Spleen (tissue), 11 donors: ENCODE data around the gene CRB2. TPM values are rescaled to one million over a fixed set of nuclear protein-coding genes. Genes with fewer than 3 reads are reported as not detected.

Experiments
- DNase-seq: peaks from one replicate; pipeline ENCODE4 v3.0.0-alpha.2; 2020
- H3K27ac ChIP-seq, 8 donors: fragments of 200-600 bp; sonication (generic) in 7 of 8; 1 replicate in 4 of 8; 2 replicates in 4 of 8; pipeline versions ENCODE4 v1.5.0 to v1.8.0; 2016 to 2021; ENCODE audit warnings: inconsistent platforms in 4 of 8, mild to moderate bottlenecking in 4 of 8, moderate library complexity in 1 of 8
- H3K27me3 ChIP-seq, 7 donors: fragments of 200-600 bp; sonication (generic) in 6 of 7; replicated peaks in 1 of 7; 1 replicate in 4 of 7; 2 replicates in 3 of 7; pipeline versions ENCODE4 v1.5.0 to v1.8.0; 2016 to 2021; ENCODE audit warnings: inconsistent platforms in 3 of 7, mild to moderate bottlenecking in 1 of 7
- H3K36me3 ChIP-seq, 6 donors: fragments of 200-600 bp; sonication (generic) in 5 of 6; 1 replicate in 4 of 6; 2 replicates in 2 of 6; pipeline versions ENCODE4 v1.5.0 to v1.8.0; 2016 to 2021; ENCODE audit warnings: inconsistent platforms in 2 of 6
- H3K4me1 ChIP-seq, 6 donors: fragments of 200-600 bp; sonication (generic) in 5 of 6; 1 replicate in 3 of 6; 2 replicates in 3 of 6; pipeline versions ENCODE4 v1.5.0 to v1.8.0; 2016 to 2021; ENCODE audit warnings: inconsistent platforms in 3 of 6
- H3K4me3 ChIP-seq, 8 donors: fragments of 200-600 bp; sonication (generic) in 7 of 8; 1 replicate in 4 of 8; 2 replicates in 4 of 8; pipeline versions ENCODE4 v1.5.0 to v1.8.0; 2016 to 2021; ENCODE audit warnings: inconsistent platforms in 4 of 8, mild to moderate bottlenecking in 4 of 8, moderate library complexity in 2 of 8
- H3K9me3 ChIP-seq, 8 donors: fragments of 200-600 bp; sonication (generic) in 7 of 8; 1 replicate in 4 of 8; 2 replicates in 4 of 8; pipeline versions ENCODE4 v1.5.0 to v1.8.0; 2016 to 2021; ENCODE audit warnings: inconsistent platforms in 4 of 8
- POLR2A ChIP-seq, 3 donors: fragments of 450-650 bp; IDR thresholded peaks; one replicate each; pipeline ENCODE4 v1.5.1; 2017; ENCODE audit warnings: antibody characterized with exemption in 3 of 3, mild to moderate bottlenecking in 1 of 3
- POLR2AphosphoS5 ChIP-seq, 3 donors: sonication (generic); formaldehyde crosslinking; IDR thresholded peaks; one replicate each; pipeline ENCODE4 v1.5.1; 2017; ENCODE audit warnings: antibody characterized with exemption in 3 of 3
- WGBS, 5 donors: extraction: QIAGEN DNeasy Blood & Tissue Kit in 3 of 5; methylation state at CpG; one replicate each; pipeline versions ENCODE4 v1.1.5 to v1.1.7; 2013 to 2018; 5-methylcytosine and 5-hydroxymethylcytosine counted together
- intact Hi-C: fragments of 100-400 bp; cut with DNase I; formaldehyde crosslinking; loops from one replicate; pipeline ENCODE4 v1.15.0; 2023; ENCODE audit warnings: low total_unique reads
- polyA plus RNA-seq, 3 donors: library from polyadenylated mRNA; stranded (reverse); fragments of 200-250 nt; gene quantifications; one replicate each; pipeline ENCODE4 v1.2.1, GENCODE V29; 2013
- total RNA-seq, 7 donors: library from RNA; depleted of rRNA in 3 of 7; stranded (reverse); fragments of >200 nt in 3 of 7; fragmentation: NEBNext Ultra II Directional in 4 of 7; extraction: Animal tissue kit (Norgen Biotek cat#: 25700) in 4 of 7; gene quantifications; one replicate each; pipeline versions ENCODE4 v1.1.0 to v1.2.1, GENCODE V29; 2016 to 2021
- TF ChIP-seq, protein P1 (sequence below), 11 experiments: fragments of 200-600 bp in 7 of 11; fragments of 450-650 bp in 4 of 11; sonication (generic) in 4 of 11; IDR thresholded peaks in 8 of 11; conservative IDR thresholded peaks in 3 of 11; 1 replicate in 7 of 11; 2 replicates in 4 of 11; pipeline versions ENCODE4 v1.4.0 to v1.8.0; 2016 to 2021; ENCODE audit warnings: antibody characterized with exemption in 11 of 11, inconsistent platforms in 4 of 11, mild to moderate bottlenecking in 1 of 11
- donor health status: healthy with polysubstance abuse.
- donor health status: DM: no; HTN: no; CAD: no; lungs with moderate emphysema.
- donor health status: DM: no; HTN: no; CAD: no.
- donor health status: Bipolar disorder and iron deficiency.
- donor health status: healthy.
- donor health status: DM: no; HTN: no; CAD: no.
- donor health status: DM: yes; HTN: yes; CAD: no.

CRB2 gene
- total and polyA plus RNA-seq, 10 donors, result 0.34 to 3.0 (median 1.6) TPM

DNA sequence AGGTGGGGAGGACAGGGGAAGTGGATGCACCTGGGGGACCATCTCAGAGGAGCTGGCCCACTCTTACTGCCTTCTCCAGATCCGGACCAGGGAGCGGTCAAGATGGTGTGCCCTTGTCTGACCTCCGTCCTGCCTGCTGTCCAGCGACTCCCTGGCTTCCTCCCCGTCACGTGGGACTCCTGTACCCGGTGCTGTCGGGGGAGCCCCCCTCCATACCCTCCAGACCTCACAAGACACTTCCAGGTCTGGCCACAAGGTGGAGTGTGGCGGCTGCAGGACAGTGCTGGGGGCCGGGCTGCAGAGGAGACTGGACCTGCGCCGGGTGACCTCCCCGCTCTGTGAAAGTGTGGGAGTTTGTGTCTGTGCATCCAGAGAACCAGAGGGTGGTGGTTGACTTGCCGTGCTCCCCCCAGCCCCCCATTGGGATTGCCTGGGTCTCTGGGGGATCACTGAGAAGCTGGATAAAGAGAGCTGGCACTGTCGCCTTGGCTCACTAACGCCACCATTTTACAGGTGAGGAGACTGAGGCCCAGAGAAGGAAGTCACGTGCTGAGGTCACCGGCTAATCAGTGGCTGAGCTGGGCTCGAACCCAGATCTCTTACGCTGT lies 1.9 kb upstream of the CRB2 start:
- Histone ChIP-seq H3K27me3 (peaks cover 0 to 42% (median 0%) of the 10 kb centered on the region in 7 donors), H3K36me3 (no peaks in the 10 kb centered on the region), H3K27ac (no peak overlapping the region), H3K4me3 (no peak overlapping the region), H3K9me3 (no peaks in the 10 kb centered on the region), H3K4me1 (peaks cover 4 to 35% (median 14%) of the 10 kb centered on the region in 6 donors)
- DNase-seq, result peak; percentile 86
- TF ChIP-seq, protein P1, sequence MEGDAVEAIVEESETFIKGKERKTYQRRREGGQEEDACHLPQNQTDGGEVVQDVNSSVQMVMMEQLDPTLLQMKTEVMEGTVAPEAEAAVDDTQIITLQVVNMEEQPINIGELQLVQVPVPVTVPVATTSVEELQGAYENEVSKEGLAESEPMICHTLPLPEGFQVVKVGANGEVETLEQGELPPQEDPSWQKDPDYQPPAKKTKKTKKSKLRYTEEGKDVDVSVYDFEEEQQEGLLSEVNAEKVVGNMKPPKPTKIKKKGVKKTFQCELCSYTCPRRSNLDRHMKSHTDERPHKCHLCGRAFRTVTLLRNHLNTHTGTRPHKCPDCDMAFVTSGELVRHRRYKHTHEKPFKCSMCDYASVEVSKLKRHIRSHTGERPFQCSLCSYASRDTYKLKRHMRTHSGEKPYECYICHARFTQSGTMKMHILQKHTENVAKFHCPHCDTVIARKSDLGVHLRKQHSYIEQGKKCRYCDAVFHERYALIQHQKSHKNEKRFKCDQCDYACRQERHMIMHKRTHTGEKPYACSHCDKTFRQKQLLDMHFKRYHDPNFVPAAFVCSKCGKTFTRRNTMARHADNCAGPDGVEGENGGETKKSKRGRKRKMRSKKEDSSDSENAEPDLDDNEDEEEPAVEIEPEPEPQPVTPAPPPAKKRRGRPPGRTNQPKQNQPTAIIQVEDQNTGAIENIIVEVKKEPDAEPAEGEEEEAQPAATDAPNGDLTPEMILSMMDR (IDR thresholded peaks at IDR 0.05 in 8 of 11, conservative IDR thresholded peaks at IDR 0.05 in 3 of 11), result peak; percentile 58 to 86 (median 78)
- TF ChIP-seq POLR2A (IDR thresholded peaks at IDR 0.05) (no peak), POLR2AphosphoS5 (IDR thresholded peaks at IDR 0.05) (no peak)
- intact Hi-C loops, result loop anchor here (2.0 kb wide), 1 partner anchor 273 kb away; no protein-coding TSS in a partner anchor
- WGBS, 5 donors, result 19 to 27% (median 23%) methylated on average over 14 to 20 of the region's 20 CpGs

DNA sequence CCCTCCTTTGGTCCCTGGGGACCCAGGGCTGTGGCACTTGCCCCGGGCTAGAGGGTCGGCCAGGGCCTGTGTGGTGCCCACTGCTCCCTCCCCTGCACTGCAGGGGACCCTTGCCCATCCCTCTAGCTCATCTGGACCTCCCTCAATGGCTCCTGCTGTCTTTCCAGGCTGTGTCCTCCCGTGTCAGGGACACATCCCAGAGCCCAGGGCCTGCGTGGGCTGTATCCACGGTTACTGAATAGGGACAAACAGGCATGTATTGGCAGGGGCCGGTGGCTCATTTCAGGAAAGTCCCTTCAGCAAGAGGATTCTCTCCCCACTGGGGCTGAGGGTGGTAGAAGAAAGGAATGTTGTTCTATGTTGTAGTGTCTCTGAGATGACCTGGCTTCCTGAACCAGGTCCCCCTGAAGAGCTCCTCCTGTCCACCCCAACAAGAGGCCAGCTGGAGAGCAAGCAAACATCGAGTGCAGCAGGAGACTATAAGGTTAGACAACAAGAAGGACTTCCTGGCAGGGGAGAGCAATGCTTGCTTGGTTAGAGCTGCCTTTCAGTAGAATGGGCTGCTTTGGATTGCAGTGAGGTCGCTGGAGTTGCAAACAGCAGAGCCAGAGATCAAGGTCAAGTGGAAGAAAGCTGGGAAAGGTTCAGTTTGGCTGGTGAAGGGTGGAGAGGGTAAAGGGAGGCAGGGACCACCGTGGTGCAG lies 1.0 kb upstream of the CRB2 start:
- no peak overlapping the region for H3K4me3 ChIP-seq
- no peak overlapping the region for H3K27ac ChIP-seq
- intact Hi-C loops, result no loop called here
- H3K36me3 ChIP-seq, result no peaks in the 10 kb centered on the region
- TF ChIP-seq POLR2A (IDR thresholded peaks at IDR 0.05) (no peak), POLR2AphosphoS5 (IDR thresholded peaks at IDR 0.05) (no peak)
- TF ChIP-seq, protein P1 (IDR thresholded peaks at IDR 0.05 in 8 of 11, conservative IDR thresholded peaks at IDR 0.05 in 3 of 11), result no peak
- H3K4me1 ChIP-seq, result peaks cover 4 to 35% (median 13%) of the 10 kb centered on the region in 6 donors
- peaks cover 0 to 35% (median 0%) of the 10 kb centered on the region in 7 donors for H3K27me3 ChIP-seq
- no peaks in the 10 kb centered on the region for H3K9me3 ChIP-seq
- 51 to 58% (median 55%) methylated on average over 7 to 9 of the region's 9 CpGs for WGBS, 5 donors
- no peak for DNase-seq

DNA sequence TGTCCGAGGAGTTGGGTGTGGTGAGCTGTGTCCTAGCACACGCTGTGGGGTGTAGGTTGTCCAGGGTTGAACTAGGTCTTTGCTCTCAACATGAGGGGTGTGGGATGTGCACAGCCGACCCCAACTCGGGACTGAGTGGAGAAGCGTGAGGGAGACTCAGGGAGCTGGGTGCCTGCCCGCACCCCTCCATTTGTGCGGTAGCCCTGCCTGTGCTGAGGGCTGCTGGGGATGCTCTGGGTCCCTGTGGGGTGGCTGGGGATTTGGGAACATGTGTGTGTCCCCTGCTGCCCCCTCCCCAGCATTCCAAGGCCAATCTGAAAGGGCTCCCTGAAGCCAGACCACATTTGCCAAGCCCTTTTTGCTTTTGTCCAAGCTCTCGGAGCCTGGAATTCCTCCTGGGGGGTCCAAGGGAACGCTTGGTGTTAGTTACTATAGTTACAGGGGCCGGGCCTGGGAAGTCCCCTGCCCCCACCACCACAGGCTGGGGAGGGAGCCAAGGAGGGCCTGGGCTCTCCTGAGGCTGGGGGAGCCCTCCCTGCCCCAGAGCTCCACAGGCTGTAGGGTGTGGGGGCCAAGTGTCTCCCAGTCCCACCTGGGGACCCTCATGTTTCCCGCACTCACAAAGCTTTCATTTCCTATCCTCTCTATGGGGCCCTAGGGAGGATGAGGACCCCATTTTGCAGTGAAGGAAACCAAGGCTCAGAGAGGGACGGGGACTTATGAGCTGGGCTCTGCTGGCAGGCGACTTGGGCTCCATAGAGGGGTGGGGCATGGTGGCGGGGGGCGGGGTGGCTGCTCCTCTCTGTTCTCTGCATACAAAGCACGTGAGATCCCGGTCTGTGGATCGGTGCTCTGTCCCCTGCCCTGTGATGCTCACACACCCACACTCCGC lies 1.1 kb downstream of the CRB2 start:
- 74 to 82% (median 79%) methylated on average over 14 to 19 of the region's 19 CpGs for WGBS, 5 donors
- no peaks in the 10 kb centered on the region for H3K9me3 ChIP-seq
- peak overlapping the region in 2 of 8 donors; percentile 9 to 10 for H3K4me3 ChIP-seq
- TF ChIP-seq POLR2AphosphoS5 (IDR thresholded peaks at IDR 0.05) (no peak), POLR2A (IDR thresholded peaks at IDR 0.05) (no peak)
- TF ChIP-seq, protein P1 (IDR thresholded peaks at IDR 0.05 in 8 of 11, conservative IDR thresholded peaks at IDR 0.05 in 3 of 11), result no peak
- no peak overlapping the region for H3K27ac ChIP-seq
- intact Hi-C loops, result no loop called here
- peaks cover 0 to 30% (median 0%) of the 10 kb centered on the region in 7 donors for H3K27me3 ChIP-seq
- peaks cover 4 to 39% (median 18%) of the 10 kb centered on the region in 6 donors for H3K4me1 ChIP-seq
- no peak for DNase-seq
- no peaks in the 10 kb centered on the region for H3K36me3 ChIP-seq
